Lung (tissue), 12 donors: ENCODE measurements around the gene PRCC. TPM values are rescaled to one million over a fixed set of nuclear protein-coding genes. Genes with fewer than 3 reads are reported as not detected.

Source experiments
- ATAC-seq: fragments of 200-7000 bp; cut with Tn5 transposase; one replicate; pipeline ENCODE4 v1.9.1; 2020; ENCODE audit warnings: moderate number of reproducible peaks; ENCODE audit not compliant: insufficient read depth, low FRiP score
- DNase-seq, 3 donors: peaks; one replicate each; pipeline ENCODE4 v3.0.0-alpha.2; 2013 to 2017
- H3K27ac ChIP-seq, 2 donors: one replicate each; pipeline ENCODE4 v1.5.1; 2013; ENCODE audit warnings: mild to moderate bottlenecking in 2 of 2, moderate library complexity in 2 of 2, control low read depth in 1 of 2, inconsistent platforms in 1 of 2, low read depth in 1 of 2, low read length in 1 of 2
- H3K27me3 ChIP-seq, 3 donors: one replicate each; pipeline ENCODE4 v1.5.1; 2013; ENCODE audit warnings: low read length in 2 of 3; ENCODE audit not compliant: control insufficient read depth in 3 of 3, insufficient read depth in 3 of 3
- H3K36me3 ChIP-seq, 4 donors: one replicate each; pipeline ENCODE4 v1.5.1; 2013; ENCODE audit warnings: low read length in 4 of 4, mild to moderate bottlenecking in 1 of 4, moderate library complexity in 1 of 4; ENCODE audit not compliant: control insufficient read depth in 4 of 4, insufficient read depth in 4 of 4
- H3K4me1 ChIP-seq, 5 donors: one replicate each; pipeline ENCODE4 v1.5.1; 2013; ENCODE audit warnings: low read length in 5 of 5, mild to moderate bottlenecking in 2 of 5, moderate library complexity in 1 of 5; ENCODE audit not compliant: control insufficient read depth in 5 of 5, insufficient read depth in 5 of 5
- H3K4me3 ChIP-seq: one replicate; pipeline ENCODE4 v1.5.1; 2013; ENCODE audit warnings: mild to moderate bottlenecking, control low read depth, moderate library complexity
- H3K9ac ChIP-seq, 2 donors: one replicate each; pipeline ENCODE4 v1.5.1; 2013; ENCODE audit warnings: low read length in 2 of 2, control low read depth in 1 of 2; ENCODE audit not compliant: insufficient read depth in 1 of 2
- H3K9me3 ChIP-seq, 4 donors: one replicate each; pipeline ENCODE4 v1.5.1; 2013; ENCODE audit warnings: low read length in 3 of 4, mild to moderate bottlenecking in 1 of 4, moderate library complexity in 1 of 4; ENCODE audit not compliant: control insufficient read depth in 4 of 4, insufficient read depth in 3 of 4
- CTCF ChIP-seq: IDR thresholded peaks from 2 replicates; pipeline ENCODE4 v1.5.1; 2012; ENCODE audit warnings: mild to moderate bottlenecking; ENCODE audit errors: control extremely low read depth, extremely low read depth
- WGBS, 2 donors: extraction: QIAGEN DNeasy Blood & Tissue Kit; methylation state at CpG; one replicate each; pipeline ENCODE4 v1.1.7; 2013; 5-methylcytosine and 5-hydroxymethylcytosine counted together
- polyA plus RNA-seq, 2 donors: library from polyadenylated mRNA; stranded (reverse); fragments of 200-250 nt; gene quantifications; one replicate each; pipeline ENCODE4 v1.2.1, GENCODE V29; 2013
- total RNA-seq, 2 donors: library from RNA; depleted of rRNA in 1 of 2; stranded (reverse); fragments of >200 nt in 1 of 2; gene quantifications; one replicate each; pipeline ENCODE4 v1.2.1, GENCODE V29; 2014 to 2021
- donor health status: control.
- donor health status: control.
- donor health status: Bipolar disorder and iron deficiency.
- donor health status: healthy.
- donor health status: DM: yes; HTN: yes; CAD: no.

Gene PRCC
- total and polyA plus RNA-seq, 4 donors, result 36.2 to 52.7 (median 39.3) TPM

- Histone ChIP-seq H3K9me3 (no peaks in the 10 kb centered on the region), H3K36me3 (peaks cover 0 to 16% (median 11%) of the 10 kb centered on the region in 4 donors), H3K4me3 (no peak overlapping the region), H3K4me1 (peaks cover 3 to 44% (median 15%) of the 10 kb centered on the region in 5 donors), H3K27me3 (no peaks in the 10 kb centered on the region), H3K9ac (peak overlapping the region in 1 of 2 donors; percentile 29), H3K27ac (no peak overlapping the region)
- 91 to 96% methylated on average over 3 of the region's 3 CpGs for whole genome bisulfite sequencing, 2 donors
- no peak for ATAC-seq
- DNase-seq, result no peak
- TF ChIP-seq CTCF, result no peak
These were observed 4.9 kb downstream of the PRCC start for GRCh38 chr1:156772222-156772621.

DNA sequence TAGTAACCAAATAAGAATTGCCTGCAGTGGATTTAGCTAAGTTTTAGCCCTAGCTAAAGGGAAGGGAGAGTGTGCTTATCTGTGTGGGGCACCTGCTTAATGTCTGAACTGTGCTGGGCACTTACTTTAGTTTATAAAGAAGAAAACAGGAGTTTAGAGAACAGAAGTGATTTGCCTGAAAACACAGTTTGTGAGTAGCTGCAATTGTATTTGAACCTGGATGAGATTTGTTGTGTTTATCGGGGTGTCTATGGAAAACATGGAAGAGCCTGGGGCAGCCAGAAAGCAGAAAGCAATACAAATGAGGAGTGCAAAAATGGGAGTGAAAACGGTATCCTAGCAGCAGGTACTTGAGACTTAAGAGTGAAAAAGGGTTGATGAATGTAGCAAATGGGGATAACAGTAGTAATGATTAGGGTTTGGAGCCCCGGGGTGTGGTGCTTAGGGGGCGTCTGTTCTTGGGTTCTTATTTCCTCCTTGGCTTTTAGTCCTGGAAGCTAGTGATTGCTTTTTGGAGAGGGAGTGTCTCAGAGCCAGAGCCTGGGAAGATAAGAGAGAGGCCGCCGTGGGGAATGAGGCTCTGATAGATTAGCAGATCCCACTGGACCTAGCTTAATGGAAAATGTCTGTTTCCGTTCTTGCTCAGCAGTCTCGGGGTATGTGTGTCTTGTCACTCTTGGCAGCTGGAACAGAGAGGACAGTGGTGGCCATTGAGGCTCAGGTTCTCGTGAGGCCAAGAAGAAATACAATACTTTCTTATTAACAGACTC lies 5.6 kb downstream of the PRCC start:
- Histone ChIP-seq H3K27ac (peak overlapping the region in 1 of 2 donors; percentile 10), H3K36me3 (peaks cover 0 to 16% (median 9%) of the 10 kb centered on the region in 4 donors), H3K27me3 (no peaks in the 10 kb centered on the region), H3K9me3 (no peaks in the 10 kb centered on the region), H3K4me3 (no peak overlapping the region), H3K4me1 (peaks cover 3 to 49% (median 15%) of the 10 kb centered on the region in 5 donors), H3K9ac (peak overlapping the region in 1 of 2 donors; percentile 29)
- 50 to 74% methylated on average over 9 of the region's 9 CpGs for WGBS, 2 donors
- TF ChIP-seq CTCF, result no peak
- DNase-seq, result peak in 2 of 3 donors; percentile 38 to 40
- no peak for ATAC-seq

DNA sequence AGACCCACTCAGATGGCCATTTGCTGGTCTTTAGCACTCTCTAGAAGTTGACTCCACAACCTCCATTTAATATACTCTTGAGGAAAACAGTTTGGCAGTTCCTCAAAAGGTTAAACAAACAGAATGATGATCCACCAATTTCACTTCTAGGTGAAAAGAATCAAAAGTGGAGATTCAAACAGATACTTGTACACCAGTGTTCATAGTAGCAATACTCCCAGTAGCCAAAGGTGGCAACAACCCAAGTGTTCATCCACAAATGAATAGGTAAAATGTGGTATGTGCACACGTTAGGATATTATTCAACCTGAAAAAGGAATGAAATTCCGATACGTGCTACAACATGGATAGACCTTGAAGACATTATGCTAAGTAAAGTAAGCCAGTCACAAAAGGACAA lies 6.3 kb downstream of the PRCC start:
- peaks cover 3 to 47% (median 11%) of the 10 kb centered on the region in 5 donors for H3K4me1 ChIP-seq

More for the DNA sequence above, 6.3 kb downstream of the PRCC start:
- TF ChIP-seq CTCF, result no peak
- ATAC-seq (no peak), DNase-seq (no peak)
- no peaks in the 10 kb centered on the region for H3K27me3 ChIP-seq
- H3K9me3 ChIP-seq, result no peaks in the 10 kb centered on the region
- H3K27ac ChIP-seq, result no peak overlapping the region
- peaks cover 0 to 16% (median 9%) of the 10 kb centered on the region in 4 donors for H3K36me3 ChIP-seq
- 94 to 97% methylated on average over 3 of the region's 3 CpGs for WGBS, 2 donors
- H3K9ac ChIP-seq, result no peak overlapping the region
- H3K4me3 ChIP-seq, result no peak overlapping the region
